Glutamatergic neuron (in vitro differentiated cells): ENCODE data around the gene H2BK1. TPM values are rescaled to one million over a fixed set of nuclear protein-coding genes. Genes with fewer than 3 reads are reported as not detected.

Experiments
- DNase-seq: peaks from one replicate; pipeline ENCODE4 v3.0.0; 2022
- H3K27ac Mint-ChIP-seq: one replicate; pipeline ENCODE4 v1.8.0; 2020; ENCODE audit warnings: mild to moderate bottlenecking, mixed read lengths, inconsistent platforms; ENCODE audit not compliant: unreplicated experiment
- H3K27me3 Mint-ChIP-seq: one replicate; pipeline ENCODE4 v1.8.0; 2020; ENCODE audit warnings: mild to moderate bottlenecking, moderate library complexity, mixed read lengths, inconsistent platforms; ENCODE audit not compliant: unreplicated experiment
- H3K36me3 Mint-ChIP-seq: one replicate; pipeline ENCODE4 v1.8.0; 2020; ENCODE audit warnings: mild to moderate bottlenecking, mixed read lengths, inconsistent platforms; ENCODE audit not compliant: unreplicated experiment
- H3K4me1 Mint-ChIP-seq: one replicate; pipeline ENCODE4 v1.8.0; 2020; ENCODE audit warnings: mild to moderate bottlenecking, low read depth, mixed read lengths, inconsistent platforms; ENCODE audit not compliant: unreplicated experiment
- H3K4me3 Mint-ChIP-seq: one replicate; pipeline ENCODE4 v1.8.0; 2020; ENCODE audit warnings: mild to moderate bottlenecking, mixed read lengths, inconsistent platforms; ENCODE audit not compliant: unreplicated experiment
- H3K9me3 Mint-ChIP-seq: one replicate; pipeline ENCODE4 v1.8.0; 2020; ENCODE audit warnings: mild to moderate bottlenecking, moderate library complexity, mixed read lengths, inconsistent platforms; ENCODE audit not compliant: unreplicated experiment
- CTCF ChIP-seq: fragments of 200-600 bp; sonication (generic); IDR thresholded peaks from one replicate; pipeline ENCODE4 v1.5.0; 2021; ENCODE audit not compliant: partially characterized antibody, unreplicated experiment
- total RNA-seq: library from RNA; stranded (reverse); fragmentation: NEBNext Ultra II Directional; extraction: Animal tissue kit (Norgen Biotek cat#: 25700); gene quantifications from one replicate; pipeline ENCODE4 v1.2.1, GENCODE V29; 2021; ENCODE audit not compliant: unreplicated experiment

The H2BK1 gene
- total RNA-seq, 1 donor from 2014 or later, result not detected

GRCh38 chr7:151247611-151248345 is 37.5 kb upstream of the H2BK1 start:
- Mint-ChIP-seq H3K27ac (no peak overlapping the region), H3K4me3 (peak overlapping the region; percentile 79), H3K27me3 (peaks cover 32% of the 10 kb centered on the region), H3K4me1 (peaks cover 24% of the 10 kb centered on the region), H3K36me3 (no peaks in the 10 kb centered on the region), H3K9me3 (peaks cover 10% of the 10 kb centered on the region)
- TF ChIP-seq CTCF, result no peak
- no peak for DNase-seq

- H3K4me3 Mint-ChIP-seq, result peak overlapping the region; percentile 79
- H3K4me1 Mint-ChIP-seq, result peaks cover 20% of the 10 kb centered on the region
- H3K36me3 Mint-ChIP-seq, result no peaks in the 10 kb centered on the region
- H3K27ac Mint-ChIP-seq, result no peak overlapping the region
- DNase-seq, result no peak
- no peak for TF ChIP-seq CTCF
- H3K9me3 Mint-ChIP-seq, result peaks cover 8% of the 10 kb centered on the region
- peaks cover 30% of the 10 kb centered on the region for H3K27me3 Mint-ChIP-seq
These were observed 36.7 kb upstream of the H2BK1 start for GRCh38 chr7:151246851-151247580.

- Mint-ChIP-seq H3K4me3 (peak overlapping the region; percentile 71), H3K27ac (no peak overlapping the region)
These were observed 36.0 kb upstream of the H2BK1 start for GRCh38 chr7:151246102-151246850.

GRCh38 chr7:151245360-151246101 is 35.2 kb upstream of the H2BK1 start:
- H3K4me1 Mint-ChIP-seq, result peaks cover 18% of the 10 kb centered on the region

More at GRCh38 chr7:151246102-151246850, 36.0 kb upstream of the H2BK1 start:
- peaks cover 20% of the 10 kb centered on the region for H3K4me1 Mint-ChIP-seq
- TF ChIP-seq CTCF, result no peak
- H3K9me3 Mint-ChIP-seq, result peaks cover 8% of the 10 kb centered on the region
- H3K36me3 Mint-ChIP-seq, result no peaks in the 10 kb centered on the region
- DNase-seq, result no peak
- H3K27me3 Mint-ChIP-seq, result peaks cover 29% of the 10 kb centered on the region

More at GRCh38 chr7:151245360-151246101, 35.2 kb upstream of the H2BK1 start:
- DNase-seq, result peak; percentile 61
- Mint-ChIP-seq H3K36me3 (no peaks in the 10 kb centered on the region), H3K4me3 (peak overlapping the region; percentile 71), H3K27ac (no peak overlapping the region), H3K27me3 (peaks cover 23% of the 10 kb centered on the region), H3K9me3 (peaks cover 4% of the 10 kb centered on the region)
- TF ChIP-seq CTCF, result peak; percentile 82
